ENCODE results near the gene R3HDM2. TPM values are rescaled to one million over a fixed set of nuclear protein-coding genes. Genes with fewer than 3 reads are reported as not detected.
"Not testable (repeated sequence)": the region's sequence is repeated elsewhere in the genome, so short reads cannot be mapped to it uniquely, and the experiment has no call there.

The R3HDM2 gene
- total RNA-seq, 2 donors from 2014 or later, result 101 to 115 TPM

GRCh38 chr12:57366315-57366714 lies 64.5 kb downstream of the R3HDM2 start:
- Mint-ChIP-seq H3K36me3 (ENCODE audit: low read depth) (no peaks in the 10 kb centered on the region), H3K4me1 (peaks cover 3% of the 10 kb centered on the region), H3K27me3 (no peaks in the 10 kb centered on the region), H3K27ac (no peak overlapping the region), H3K4me3 (no peak overlapping the region)
- DNase-seq (no peak), ATAC-seq (no peak)
- no peaks in the 10 kb centered on the region for H3K9me3 ChIP-seq (ENCODE audit: control insufficient read depth, low read length, poor library complexity, severe bottlenecking)

- H3K4me1 Mint-ChIP-seq; H3K4me3 Mint-ChIP-seq; H3K27ac Mint-ChIP-seq; DNase-seq; H3K36me3 Mint-ChIP-seq (ENCODE audit: low read depth); H3K9me3 ChIP-seq (ENCODE audit: control insufficient read depth, low read length, poor library complexity, severe bottlenecking); H3K27me3 Mint-ChIP-seq; ATAC-seq: not testable (repeated sequence)
These were observed 66.7 kb downstream of the R3HDM2 start for GRCh38 chr12:57364156-57364555.

DNA sequence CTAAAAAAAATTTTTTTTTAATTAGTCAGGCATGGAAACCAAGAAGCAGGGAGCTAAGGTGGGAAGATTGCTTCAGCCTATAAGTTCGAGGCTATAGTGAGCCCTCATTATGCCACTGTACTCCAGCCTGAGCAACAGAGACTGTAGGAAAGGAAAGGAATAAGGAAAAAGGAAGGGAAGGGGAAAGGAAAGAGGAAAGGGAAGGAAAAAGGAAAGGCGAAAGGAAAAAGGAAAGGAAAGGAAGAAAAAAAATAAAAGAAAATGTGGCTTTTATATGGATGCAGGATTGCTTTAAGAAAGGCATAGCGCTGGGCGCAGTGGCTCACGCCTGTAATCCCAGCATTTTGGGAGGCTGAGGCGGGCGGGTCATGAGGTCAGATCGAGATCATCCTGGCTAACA lies 70.4 kb downstream of the R3HDM2 start:
- no peaks in the 10 kb centered on the region for H3K9me3 ChIP-seq (ENCODE audit: control insufficient read depth, low read length, poor library complexity, severe bottlenecking)
- Mint-ChIP-seq H3K36me3 (ENCODE audit: low read depth) (peaks cover 2% of the 10 kb centered on the region), H3K27ac (no peak overlapping the region), H3K4me3 (no peak overlapping the region), H3K27me3 (no peaks in the 10 kb centered on the region), H3K4me1 (peaks cover 3% of the 10 kb centered on the region)
- ATAC-seq (no peak), DNase-seq (no peak)

DNA sequence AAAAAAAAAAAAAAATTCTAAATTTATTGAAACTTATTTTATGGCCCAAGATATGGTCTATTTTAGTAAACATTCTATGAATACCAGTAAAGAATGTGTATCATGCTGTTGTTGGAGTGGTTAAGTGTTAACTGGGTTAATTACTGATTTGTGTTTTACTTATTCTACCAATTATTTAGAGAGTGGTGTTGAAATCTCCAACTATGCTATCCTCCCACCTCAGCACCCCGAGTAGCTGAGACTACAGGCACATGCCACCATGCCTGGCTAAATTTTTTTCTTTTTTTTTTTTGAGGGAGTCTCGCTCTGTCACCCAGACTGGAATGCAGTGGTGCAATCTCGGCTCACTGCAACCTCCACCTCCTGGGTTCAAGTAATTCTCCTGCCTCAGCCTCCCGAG lies 72.2 kb downstream of the R3HDM2 start:
- Mint-ChIP-seq H3K4me1 (peaks cover 3% of the 10 kb centered on the region), H3K27ac (no peak overlapping the region), H3K27me3 (no peaks in the 10 kb centered on the region), H3K36me3 (ENCODE audit: low read depth) (peaks cover 2% of the 10 kb centered on the region), H3K4me3 (no peak overlapping the region)
- DNase-seq (no peak), ATAC-seq (no peak)
- H3K9me3 ChIP-seq (ENCODE audit: control insufficient read depth, low read length, poor library complexity, severe bottlenecking), result no peaks in the 10 kb centered on the region

GRCh38 chr12:57355734-57356133 lies 75.1 kb downstream of the R3HDM2 start:
- ATAC-seq, result no peak
- Mint-ChIP-seq H3K27ac (peak overlapping the region; percentile 11), H3K4me1 (peaks cover 3% of the 10 kb centered on the region), H3K36me3 (ENCODE audit: low read depth) (peaks cover 2% of the 10 kb centered on the region), H3K4me3 (no peak overlapping the region), H3K27me3 (no peaks in the 10 kb centered on the region)
- no peak for DNase-seq
- no peaks in the 10 kb centered on the region for H3K9me3 ChIP-seq (ENCODE audit: control insufficient read depth, low read length, poor library complexity, severe bottlenecking)

- no peaks in the 10 kb centered on the region for H3K27me3 Mint-ChIP-seq
- ATAC-seq (no peak), DNase-seq (no peak)
- no peak overlapping the region for H3K4me3 Mint-ChIP-seq
- no peaks in the 10 kb centered on the region for H3K9me3 ChIP-seq (ENCODE audit: control insufficient read depth, low read length, poor library complexity, severe bottlenecking)
- H3K27ac Mint-ChIP-seq, result no peak overlapping the region
- H3K4me1 Mint-ChIP-seq, result no peaks in the 10 kb centered on the region
- peaks cover 2% of the 10 kb centered on the region for H3K36me3 Mint-ChIP-seq (ENCODE audit: low read depth)
These were observed 78.7 kb downstream of the R3HDM2 start for GRCh38 chr12:57352166-57352565.

- Mint-ChIP-seq H3K27ac (no peak overlapping the region), H3K36me3 (ENCODE audit: low read depth) (peaks cover 2% of the 10 kb centered on the region), H3K4me1 (peaks cover 16% of the 10 kb centered on the region), H3K4me3 (no peak overlapping the region), H3K27me3 (no peaks in the 10 kb centered on the region)
- ATAC-seq (no peak), DNase-seq (no peak)
- no peaks in the 10 kb centered on the region for H3K9me3 ChIP-seq (ENCODE audit: control insufficient read depth, low read length, poor library complexity, severe bottlenecking)
These were observed 83.6 kb downstream of the R3HDM2 start for GRCh38 chr12:57347284-57347683.

DNA sequence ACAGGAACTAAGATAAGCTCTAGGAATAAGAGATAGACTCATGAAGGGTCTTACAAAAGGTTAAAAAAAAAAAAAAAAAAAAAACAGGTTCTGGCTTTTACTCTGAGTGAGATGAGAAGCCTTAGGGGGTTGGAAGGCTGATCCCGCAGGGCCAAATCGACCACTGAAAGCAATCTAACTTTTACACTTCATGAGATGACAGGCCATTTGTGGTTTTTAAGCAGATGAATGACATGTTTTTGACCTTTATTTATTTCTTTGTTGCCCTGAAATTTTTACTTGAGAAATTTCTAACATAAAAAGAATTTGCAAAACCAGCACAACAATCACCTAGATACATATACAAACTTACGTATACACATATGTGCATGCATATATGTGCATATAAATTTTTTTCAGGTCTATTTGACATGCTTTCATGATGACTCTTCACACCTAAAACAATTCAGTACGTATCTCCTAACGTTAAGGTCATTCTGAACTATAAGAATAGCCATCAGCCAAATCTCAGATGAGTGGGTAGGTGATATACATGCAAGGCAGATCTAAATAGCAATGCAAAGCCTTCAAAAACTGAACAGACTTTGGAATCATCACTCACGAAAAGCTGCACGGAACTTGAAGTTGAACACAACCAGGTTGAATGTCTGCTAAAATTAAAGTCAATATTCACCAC lies 87.0 kb downstream of the R3HDM2 start:
- Mint-ChIP-seq H3K4me3 (no peak overlapping the region), H3K36me3 (ENCODE audit: low read depth) (peaks cover 2% of the 10 kb centered on the region), H3K4me1 (peaks cover 21% of the 10 kb centered on the region), H3K27me3 (no peaks in the 10 kb centered on the region), H3K27ac (no peak overlapping the region)
- no peaks in the 10 kb centered on the region for H3K9me3 ChIP-seq (ENCODE audit: control insufficient read depth, low read length, poor library complexity, severe bottlenecking)
- no peak for ATAC-seq
- DNase-seq, result no peak

DNA sequence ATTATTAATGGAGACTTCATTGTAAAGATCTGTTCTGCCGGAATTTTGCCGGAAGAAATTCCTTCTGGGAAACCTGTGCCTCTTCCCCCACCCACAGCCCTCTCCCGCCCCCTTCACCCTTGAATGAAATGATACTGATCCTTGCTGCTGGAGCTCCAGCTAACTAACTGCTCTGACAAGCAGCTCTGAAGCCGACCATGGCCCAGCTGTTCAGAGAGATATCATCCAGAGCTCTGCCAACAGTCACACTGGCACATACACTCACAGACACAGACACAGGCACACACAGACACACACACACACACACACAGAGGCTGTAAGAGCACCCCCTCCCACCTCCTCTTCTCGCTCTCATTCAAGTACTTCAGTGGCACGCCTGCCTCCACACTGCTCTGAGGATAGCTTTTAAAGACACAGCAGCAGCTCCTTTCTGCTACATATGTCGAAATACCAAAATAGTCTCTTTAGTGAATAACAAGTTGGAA lies 88.6 kb downstream of the R3HDM2 start:
- H3K36me3 Mint-ChIP-seq (ENCODE audit: low read depth), result peaks cover under 1% of the 10 kb centered on the region
- no peak overlapping the region for H3K4me3 Mint-ChIP-seq
- ATAC-seq (no peak), DNase-seq (no peak)
- H3K27ac Mint-ChIP-seq, result no peak overlapping the region
- no peaks in the 10 kb centered on the region for H3K9me3 ChIP-seq (ENCODE audit: control insufficient read depth, low read length, poor library complexity, severe bottlenecking)
- H3K4me1 Mint-ChIP-seq, result peaks cover 23% of the 10 kb centered on the region
- no peaks in the 10 kb centered on the region for H3K27me3 Mint-ChIP-seq

DNA sequence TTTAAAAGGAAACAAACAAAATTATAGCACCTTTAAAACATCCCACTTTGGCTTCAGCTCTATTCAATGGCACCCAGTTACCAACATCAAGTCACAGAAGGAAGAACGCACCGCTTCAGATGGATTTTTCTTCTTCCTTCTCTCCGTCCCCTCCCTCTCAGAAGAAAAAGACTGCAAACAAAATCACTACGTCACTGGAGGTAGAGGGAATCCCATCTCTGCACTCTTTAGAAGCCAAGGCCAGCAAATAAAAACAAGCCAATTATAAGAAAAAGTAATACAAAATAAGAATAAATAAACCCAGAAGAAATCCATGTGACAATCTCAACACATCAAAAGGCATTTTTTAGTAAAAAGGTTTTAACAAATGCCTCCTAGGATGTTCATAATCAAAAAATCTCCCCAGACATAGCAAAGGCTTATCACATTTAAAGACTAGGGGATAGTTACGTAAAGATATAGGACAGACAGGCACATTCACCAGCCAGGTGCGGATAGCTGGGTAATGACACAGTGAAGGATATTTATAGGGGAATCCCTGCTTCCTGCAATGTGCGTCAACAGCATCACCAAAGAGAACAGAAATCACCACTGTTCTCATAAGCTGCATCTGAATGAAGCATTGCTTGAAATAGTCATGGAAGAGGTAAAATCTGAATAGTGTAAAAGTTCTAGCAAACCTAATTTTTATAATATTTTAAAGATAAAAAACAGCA lies 89.4 kb downstream of the R3HDM2 start:
- Mint-ChIP-seq H3K36me3 (ENCODE audit: low read depth) (peaks cover 3% of the 10 kb centered on the region), H3K27ac (no peak overlapping the region), H3K27me3 (no peaks in the 10 kb centered on the region), H3K4me1 (peaks cover 22% of the 10 kb centered on the region), H3K4me3 (no peak overlapping the region)
- ATAC-seq (no peak), DNase-seq (no peak)
- H3K9me3 ChIP-seq (ENCODE audit: control insufficient read depth, low read length, poor library complexity, severe bottlenecking), result no peaks in the 10 kb centered on the region

GRCh38 chr12:57340104-57340503 lies 90.7 kb downstream of the R3HDM2 start:
- DNase-seq (no peak), ATAC-seq (no peak)
- H3K4me1 Mint-ChIP-seq, result peaks cover 20% of the 10 kb centered on the region
- H3K27me3 Mint-ChIP-seq, result no peaks in the 10 kb centered on the region
- peaks cover 3% of the 10 kb centered on the region for H3K36me3 Mint-ChIP-seq (ENCODE audit: low read depth)
- no peak overlapping the region for H3K27ac Mint-ChIP-seq
- H3K9me3 ChIP-seq (ENCODE audit: control insufficient read depth, low read length, poor library complexity, severe bottlenecking), result no peaks in the 10 kb centered on the region
- no peak overlapping the region for H3K4me3 Mint-ChIP-seq

GRCh38 chr12:57336299-57336698 lies 94.5 kb downstream of the R3HDM2 start:
- not testable (repeated sequence) for H3K27me3 Mint-ChIP-seq; H3K9me3 ChIP-seq (ENCODE audit: control insufficient read depth, low read length, poor library complexity, severe bottlenecking); DNase-seq; H3K36me3 Mint-ChIP-seq (ENCODE audit: low read depth); H3K4me3 Mint-ChIP-seq; H3K4me1 Mint-ChIP-seq; ATAC-seq; H3K27ac Mint-ChIP-seq

GRCh38 chr12:57334219-57334618 lies 96.6 kb downstream of the R3HDM2 start:
- DNase-seq, result no peak
- H3K27ac Mint-ChIP-seq, result no peak overlapping the region
- no peak for ATAC-seq
- H3K4me1 Mint-ChIP-seq, result peaks cover 7% of the 10 kb centered on the region
- H3K36me3 Mint-ChIP-seq (ENCODE audit: low read depth), result peaks cover 6% of the 10 kb centered on the region
- H3K27me3 Mint-ChIP-seq, result no peaks in the 10 kb centered on the region
- no peak overlapping the region for H3K4me3 Mint-ChIP-seq
- H3K9me3 ChIP-seq (ENCODE audit: control insufficient read depth, low read length, poor library complexity, severe bottlenecking), result no peaks in the 10 kb centered on the region

All from T-helper 17 cell (primary cell).